Measurements from ENCODE around the gene ZNF732.
A peak's percentile ranks its signal among the peaks of the same experiment; 100 is the strongest.
"Not testable (repeated sequence)": the region's sequence is repeated elsewhere in the genome, so short reads cannot be mapped to it uniquely, and the experiment has no call there.

ZNF732 gene

DNA sequence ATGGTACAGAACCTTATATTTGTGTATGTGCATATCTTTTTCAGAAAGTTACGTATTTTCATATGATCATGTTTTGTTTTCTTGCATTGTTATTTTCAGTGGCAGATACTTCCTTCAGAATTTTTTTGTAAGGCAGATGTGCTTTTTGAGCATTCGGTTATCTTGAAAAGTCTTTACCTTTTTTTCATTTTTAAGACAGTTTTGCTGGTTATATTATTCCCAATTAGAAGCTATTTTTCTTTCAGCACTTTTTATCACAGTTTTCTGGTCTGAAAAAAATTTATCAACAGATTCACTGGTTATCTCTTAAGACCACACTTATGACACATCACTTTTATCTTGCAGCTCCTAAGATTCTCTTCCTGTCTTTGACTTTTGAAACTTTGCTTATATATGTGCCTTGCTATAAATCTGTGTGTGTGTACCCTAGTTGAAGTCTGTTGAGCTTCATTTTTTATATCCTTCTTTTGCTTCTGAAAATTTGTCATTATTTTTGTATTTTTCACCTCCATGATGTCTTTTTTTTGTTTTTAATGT, 53.1 kb downstream of the ZNF732 start:
- no peak for DNase-seq

DNA sequence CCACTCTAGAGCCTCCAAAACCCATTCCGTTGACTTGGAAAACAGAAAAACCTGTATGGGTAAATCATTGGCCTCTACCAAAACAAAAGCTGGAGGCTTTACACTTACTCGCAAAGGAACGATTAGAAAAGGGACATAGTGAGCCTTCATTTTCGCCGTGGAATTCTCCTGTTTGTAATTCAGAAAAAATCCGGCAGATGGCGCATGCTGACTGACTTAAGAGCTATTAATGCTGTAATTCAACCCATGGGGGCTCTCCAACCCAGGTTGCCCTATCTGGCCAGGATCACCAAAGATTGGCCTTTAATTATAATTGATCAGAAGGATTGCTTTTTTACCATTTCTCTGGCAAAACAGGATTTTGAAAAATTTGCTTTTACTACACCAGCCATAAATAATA, 60.8 kb downstream of the ZNF732 start:
- peak; percentile 36 to 52 for DNase-seq

DNA sequence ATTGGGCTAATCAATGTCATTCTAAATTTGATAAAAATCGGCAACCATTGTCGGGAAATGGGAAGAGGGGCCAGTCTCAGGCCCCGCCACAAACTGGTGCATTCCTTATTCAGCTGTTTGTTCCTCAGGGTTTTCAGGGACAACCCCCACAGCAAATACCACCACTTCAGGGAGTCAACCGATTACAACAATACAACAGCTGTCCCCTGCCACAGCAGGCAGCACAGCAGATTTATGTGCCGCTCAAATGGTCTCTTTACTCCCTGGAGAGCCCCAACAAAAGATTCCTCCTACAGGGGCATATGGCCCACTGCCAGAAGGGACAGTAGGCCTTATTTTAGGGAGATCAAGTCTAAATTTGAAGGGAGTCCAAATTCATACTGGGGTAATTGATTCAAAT, 61.8 kb downstream of the ZNF732 start:
- no peak for DNase-seq

DNA sequence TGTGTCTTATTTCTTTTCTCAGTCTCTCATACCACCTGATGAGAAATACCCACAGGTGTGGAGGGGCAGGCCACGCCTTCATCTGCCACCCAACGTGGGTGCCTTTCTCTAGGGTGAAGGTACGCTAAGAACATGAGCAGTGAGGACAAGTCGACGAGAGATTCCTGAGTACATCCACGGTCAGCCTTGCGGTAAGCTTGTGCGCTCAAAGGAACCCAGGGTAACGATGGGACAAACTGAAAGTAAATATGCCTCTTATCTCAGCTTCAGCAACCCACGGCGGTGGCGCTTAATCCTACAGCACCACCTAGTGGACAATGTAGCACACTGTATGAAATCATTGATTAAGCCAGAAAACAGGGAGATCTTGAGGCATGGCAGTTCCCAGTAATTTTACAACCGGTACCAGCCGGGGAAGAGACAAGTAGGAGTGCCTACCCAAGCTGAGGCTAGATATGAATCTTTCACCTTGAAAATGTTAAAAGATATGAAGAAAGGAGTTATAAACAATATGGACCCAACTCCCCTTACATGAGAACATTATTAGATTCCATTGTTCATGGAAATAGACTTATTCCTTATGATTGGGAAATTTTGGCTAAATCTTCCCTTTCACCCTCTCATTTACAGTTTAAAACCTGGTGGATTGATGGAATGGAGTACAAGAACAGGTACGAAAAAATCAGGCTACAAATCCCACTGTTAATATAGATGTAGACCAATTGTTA, 63.0 kb downstream of the ZNF732 start:
- DNase-seq, result peak; percentile 66 to 75

DNA sequence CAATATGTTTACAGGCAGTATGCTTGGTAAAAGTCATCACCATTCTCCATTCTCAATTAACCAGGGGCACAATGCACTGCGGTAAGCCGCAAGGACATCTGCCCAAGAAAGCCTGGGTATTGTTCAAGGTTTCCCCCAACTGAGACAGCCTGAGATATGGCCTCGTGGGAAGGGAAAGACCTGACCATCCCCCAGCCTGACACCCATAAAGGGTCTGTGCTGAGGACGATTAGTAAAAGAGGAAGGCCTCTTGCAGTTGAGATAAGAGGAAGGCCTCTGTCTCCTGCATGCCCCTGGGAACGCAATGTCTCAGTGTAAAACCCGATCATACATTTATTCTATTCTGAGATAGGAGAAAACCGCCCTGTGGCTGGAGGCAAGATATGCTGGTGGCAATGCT, 63.9 kb downstream of the ZNF732 start:
- not testable (repeated sequence) for DNase-seq

DNA sequence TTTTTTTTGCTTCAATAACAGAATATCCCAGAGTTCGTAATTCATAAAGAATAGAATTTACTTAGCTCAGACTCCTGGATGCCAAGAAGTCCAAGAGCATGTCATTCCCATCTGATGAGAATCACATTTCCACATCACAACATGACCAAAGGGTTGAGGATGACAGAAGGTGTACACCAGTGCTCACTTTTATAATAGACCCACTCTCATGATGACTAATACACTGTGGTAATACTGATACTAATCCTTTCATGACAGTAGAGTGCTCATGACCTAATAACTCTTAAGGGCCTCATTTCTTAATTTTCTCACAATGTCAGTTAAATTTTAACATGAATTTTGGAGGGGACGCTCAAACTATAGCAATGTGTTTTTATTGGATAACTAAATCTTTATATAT, 69.2 kb downstream of the ZNF732 start:
- no peak for DNase-seq

DNA sequence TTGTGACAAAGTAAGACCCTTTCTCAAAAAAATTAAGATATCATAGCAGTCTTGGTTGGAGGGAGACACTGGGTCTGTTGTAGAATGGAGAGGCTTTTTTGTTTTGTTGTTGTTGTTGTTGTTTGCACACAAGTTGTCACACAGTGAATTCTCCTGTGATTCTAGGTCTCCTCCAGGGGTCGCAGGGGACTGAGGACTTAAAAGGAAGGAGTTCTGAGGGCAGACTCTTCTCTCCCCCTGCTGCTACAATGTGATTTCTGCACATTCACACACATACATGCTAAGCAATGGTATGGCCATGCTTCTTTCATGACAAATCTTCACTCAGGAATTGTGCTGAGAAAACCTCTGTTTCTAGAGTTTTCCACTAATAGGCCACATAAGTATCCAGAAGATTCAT, 71.1 kb downstream of the ZNF732 start:
- no peak for DNase-seq

- no peak for DNase-seq
Measured at GRCh38 chr4:223913-224497, 81.3 kb downstream of the ZNF732 start.

Data from NCI-H187 (cell line).